Neural progenitor cell (in vitro differentiated cells): ENCODE data around the gene FLT3.

Experiments used
- CTCF ChIP-seq: fragments of 200-600 bp; sonication (generic); IDR thresholded peaks from 2 replicates; pipeline ENCODE4 v1.5.1; 2017; ENCODE audit warnings: antibody characterized with exemption, mild to moderate bottlenecking
- EZH2 ChIP-seq: fragments of 200-600 bp; sonication (generic); IDR thresholded peaks from 2 replicates; pipeline ENCODE4 v1.6.1; 2017; ENCODE audit warnings: antibody characterized with exemption, mild to moderate bottlenecking, moderate library complexity

GRCh38 chr13:28099396-28100149 lies 803 bp downstream of the FLT3 start:
- TF ChIP-seq CTCF (no peak), EZH2 (peak; percentile 79)
